GM19324 (cell line): Measurements from ENCODE around the gene QRFP.

Source experiments
- ATAC-seq: cut with Tn5 transposase; IDR thresholded peaks from one replicate; pipeline ENCODE4 v1.9.1; 2021; ENCODE audit warnings: mild to moderate bottlenecking, moderate library complexity; ENCODE audit not compliant: unreplicated experiment, low FRiP score

The QRFP gene

GRCh38 chr9:130896233-130897014 lies at the start of gene QRFP:
Gene QRFP (minus strand): TSS chr9:130896812. CDS start chr9:130893838, 2,974 bp downstream.
- no peak for ATAC-seq

- no peak for ATAC-seq
These were observed 48.6 kb upstream of the QRFP start for GRCh38 chr9:130945173-130945572.

GRCh38 chr9:130944510-130945058 lies 48.0 kb upstream of the QRFP start:
- ATAC-seq = no peak

- no peak for ATAC-seq
These were observed 47.2 kb upstream of the QRFP start for GRCh38 chr9:130943777-130944176.

GRCh38 chr9:130943221-130943620 lies 46.6 kb upstream of the QRFP start:
- no peak for ATAC-seq

- no peak for ATAC-seq
These were observed 46.1 kb upstream of the QRFP start for GRCh38 chr9:130942679-130943078.

GRCh38 chr9:130942084-130942483 lies 45.5 kb upstream of the QRFP start:
- ATAC-seq = no peak

GRCh38 chr9:130940693-130941576 lies 44.3 kb upstream of the QRFP start:
- no peak for ATAC-seq

- no peak for ATAC-seq
These were observed 43.5 kb upstream of the QRFP start for GRCh38 chr9:130940027-130940549.

GRCh38 chr9:130939405-130940026 lies 42.9 kb upstream of the QRFP start:
- no peak for ATAC-seq

- no peak for ATAC-seq
These were observed 42.2 kb upstream of the QRFP start, which contains the start of gene FIBCD1 for GRCh38 chr9:130938652-130939404. Gene FIBCD1 (minus strand): TSS chr9:130939247. CDS start chr9:130938607, 640 bp downstream.

GRCh38 chr9:130938184-130938651 lies 41.6 kb upstream of the QRFP start:
- no peak for ATAC-seq

GRCh38 chr9:130937146-130938076 lies 40.8 kb upstream of the QRFP start:
- ATAC-seq = no peak

- no peak for ATAC-seq
These were observed 39.9 kb upstream of the QRFP start for GRCh38 chr9:130936285-130937117.

- no peak for ATAC-seq
These were observed 39.1 kb upstream of the QRFP start for GRCh38 chr9:130935648-130936271.

- ATAC-seq = no peak
These were observed 38.4 kb upstream of the QRFP start for GRCh38 chr9:130934702-130935647.
